HepG2 (cell line): ENCODE data around the gene BMP8B. TPM values are rescaled to one million over a fixed set of nuclear protein-coding genes. Genes with fewer than 3 reads are reported as not detected.

ENCODE experiments used
- ATAC-seq: fragments of 200-7000 bp; cut with Tn5 transposase; 3 replicates; pipeline ENCODE4 v1.9.1; 2020; ENCODE audit warnings: mild to moderate bottlenecking, moderate library complexity
- BruUV-seq: library from RNA; stranded (reverse); fragments of 400-500 nt; replicated peaks from 2 replicates; lab custom pipeline; 2021; lab: Mats Ljungman, UMichigan
- CTCF ChIA-PET: fragments of 300-600 bp; formaldehyde crosslinking; extraction: SDS; loops from one replicate; lab custom pipeline; 2021; ENCODE audit warnings: low total read pairs, inconsistent platforms, low intra/inter-chr PET ratio; lab: Yijun Ruan, JAX
- POLR2A ChIA-PET: fragments of 350-600 bp; sonication (Branson Sonifier 250); formaldehyde crosslinking; loops from one replicate; lab custom pipeline; 2020; ENCODE audit warnings: antibody characterized with exemption, inconsistent platforms; lab: Yijun Ruan, JAX
- DNase-seq: peaks from one replicate; pipeline ENCODE4 v3.0.0-alpha.2; 2015; ENCODE audit warnings: low spot score
- FAIRE-seq: peaks from 3 replicates; lab custom pipeline; 2011; peaks lifted over from hg19 to GRCh38; lab: Jason Lieb, UNC
- H2AFZ ChIP-seq: one replicate; pipeline ENCODE4 v1.6.1; 2011; ENCODE audit warnings: low read length, inconsistent platforms
- H3K27ac ChIP-seq: fragments of 300-600 bp; 3 replicates; pipeline ENCODE4 v1.8.0; 2011; ENCODE audit warnings: mixed run types, mild to moderate bottlenecking, mixed read lengths, low read length, inconsistent platforms; ENCODE audit not compliant: insufficient read depth; ENCODE audit errors: extremely low read length
- H3K27me3 ChIP-seq, 2 experiments: fragments of 200-600 bp in 1 of 2; 2 replicates in 1 of 2; 3 replicates in 1 of 2; pipeline versions ENCODE4 v1.6.0 to v1.8.0; 2011; ENCODE audit warnings: low read length in 2 of 2, mild to moderate bottlenecking in 2 of 2, moderate library complexity in 2 of 2, inconsistent platforms in 1 of 2; ENCODE audit not compliant: insufficient read depth in 2 of 2, control insufficient read depth in 1 of 2
- H3K36me3 ChIP-seq, 2 experiments: fragments of 200-600 bp in 1 of 2; replicated peaks in 1 of 2; 2 replicates in 1 of 2; 3 replicates in 1 of 2; pipeline versions ENCODE4 v1.5.1 to v1.8.0; 2011; ENCODE audit warnings: low read length in 2 of 2, inconsistent platforms in 1 of 2; ENCODE audit not compliant: insufficient read depth in 2 of 2, control insufficient read depth in 1 of 2
- H3K4me1 ChIP-seq: 2 replicates; pipeline ENCODE4 v1.5.1; 2012; ENCODE audit warnings: low read length, inconsistent platforms; ENCODE audit not compliant: insufficient read depth
- H3K4me2 ChIP-seq: 2 replicates; pipeline ENCODE4 v1.6.0; 2011; ENCODE audit warnings: low read depth, low read length, inconsistent platforms
- H3K4me3 ChIP-seq, 3 experiments: fragments of 200-600 bp in 1 of 3; sonication (generic), shearing (Covaris generic) in 1 of 3; replicated peaks in 1 of 3; 2 replicates each; pipeline ENCODE4 v1.5.1; 2011 to 2016; ENCODE audit warnings: low read length in 3 of 3, inconsistent platforms in 2 of 3, low read depth in 2 of 3, mild to moderate bottlenecking in 2 of 3, control low read depth in 1 of 3, mixed read lengths in 1 of 3; ENCODE audit not compliant: insufficient read depth in 1 of 3
- H3K79me2 ChIP-seq: one replicate; pipeline ENCODE4 v1.6.1; 2011; ENCODE audit warnings: low read length, inconsistent platforms; ENCODE audit not compliant: insufficient read depth
- H3K9ac ChIP-seq: 2 replicates; pipeline ENCODE4 v1.6.0; 2011; ENCODE audit warnings: mild to moderate bottlenecking, low read depth, low read length, inconsistent platforms; ENCODE audit not compliant: insufficient read depth
- H3K9me3 ChIP-seq: 2 replicates; pipeline ENCODE4 v1.5.1; 2012; ENCODE audit warnings: mild to moderate bottlenecking, low read length
- H4K20me1 ChIP-seq: 2 replicates; pipeline ENCODE4 v1.6.0; 2011; ENCODE audit warnings: inconsistent platforms, mild to moderate bottlenecking, low read length, moderate library complexity; ENCODE audit not compliant: insufficient read depth
- JARID2 ChIP-seq: sonication (generic); formaldehyde crosslinking; IDR thresholded peaks from 2 replicates; pipeline ENCODE4 v1.8.1; 2023; ENCODE audit warnings: missing genetic modification reagents, inconsistent platforms; ENCODE audit not compliant: insufficient replicate concordance
- ZBTB1 ChIP-seq: sonication (generic); formaldehyde crosslinking; IDR thresholded peaks from 2 replicates; pipeline ENCODE4 v1.4.0; 2020; ENCODE audit warnings: missing genetic modification reagents, borderline replicate concordance
- ZNF512B ChIP-seq: sonication (generic); formaldehyde crosslinking; IDR thresholded peaks from 2 replicates; pipeline ENCODE4 v1.5.1; 2020; ENCODE audit warnings: missing genetic modification reagents, mild to moderate bottlenecking, borderline replicate concordance
- ZNF576 ChIP-seq: sonication (generic); formaldehyde crosslinking; IDR thresholded peaks from 2 replicates; pipeline ENCODE4 v1.4.0; 2020; ENCODE audit warnings: mild to moderate bottlenecking, missing genetic modification reagents
- WGBS: methylation state at CpG from one replicate; pipeline ENCODE4 v1.1.6; 2017; ENCODE audit warnings: low lambda C conversion rate; 5-methylcytosine and 5-hydroxymethylcytosine counted together
- in situ Hi-C: cut with HindIII; loops from 2 replicates; pipeline ENCODE4 v1.10.0; 2017; ENCODE audit warnings: low pct_unique_long_range_greater_than_20kb; ENCODE audit not compliant: extremely low pct_ligation_motif_present
- intact Hi-C: fragments of 100-400 bp; cut with micrococcal nuclease; formaldehyde crosslinking; loops from one replicate; pipeline ENCODE4 v1.10.0; 2022; ENCODE audit not compliant: unreplicated experiment
- polyA plus RNA-seq, 8 experiments: library from polyadenylated mRNA; depleted of rRNA in 3 of 8; stranded (reverse) in 7 of 8; unstranded in 1 of 8; fragments of >200 nt; fragmentation: Illumina TruSeq in 4 of 8; extraction: Trizol in 4 of 8; gene quantifications; 2 replicates each; pipeline versions ENCODE4 v1.2.1 to v1.2.3, GENCODE V29; 2011 to 2016; ENCODE audit warnings: low read depth in 4 of 8, missing spikeins in 1 of 8, mixed read lengths in 1 of 8; ENCODE audit not compliant: insufficient read depth in 1 of 8
- total RNA-seq, 5 experiments: library from RNA; depleted of rRNA; stranded (reverse); fragments of >200 nt; fragmentation: Illumina TruSeq; extraction: Trizol; gene quantifications; 2 replicates each; pipeline ENCODE4 v1.2.3, GENCODE V29; 2016; ENCODE audit warnings: low read depth in 1 of 5

Gene BMP8B
- total and polyA plus RNA-seq, 2 of the 13 experiments (the other 11 are each of a cell fraction or from before 2014, with no cell fraction given): 0.29 to 0.41 TPM

GRCh38 chr1:39727221-39727931, 61.3 kb downstream of the BMP8B start:
- intact Hi-C loops (no loop called here), in situ Hi-C loops (loop anchor here (10.0 kb wide), 1 partner anchor 123 kb away; no protein-coding TSS in a partner anchor)
- Histone ChIP-seq H3K9me3 (no peaks in the 10 kb centered on the region), H3K36me3 (no peaks in the 10 kb centered on the region), H3K4me2 (no peak overlapping the region), H2AFZ (no peak overlapping the region), H3K27ac (no peak overlapping the region), H3K4me3 (no peak overlapping the region), H3K79me2 (no peaks in the 10 kb centered on the region), H4K20me1 (no peaks in the 10 kb centered on the region), H3K9ac (no peak overlapping the region), H3K27me3 (peaks cover 2 to 16% of the 10 kb centered on the region in 2 experiments; a peak in 4 of 5 replicates), H3K4me1 (no peaks in the 10 kb centered on the region)
- ChIA-PET POLR2A (no interaction called here), CTCF (no interaction called here)
- BruUV-seq: no TSS peak
- TF ChIP-seq JARID2 (CRISPR knock-in tag) (no peak), ZNF512B (CRISPR knock-in tag) (no peak), ZNF576 (CRISPR knock-in tag) (no peak), ZBTB1 (CRISPR knock-in tag) (no peak)
- 27% methylated on average over 8 of the region's 10 CpGs for WGBS
- no peak for FAIRE-seq
- no peak for ATAC-seq
- no peak for DNase-seq
